WTC11 (cell line): ENCODE measurements around the gene TTLL11. TPM values are rescaled to one million over a fixed set of nuclear protein-coding genes. Genes with fewer than 3 reads are reported as not detected.
"Not testable (repeated sequence)": the region's sequence is repeated elsewhere in the genome, so short reads cannot be mapped to it uniquely, and the experiment has no call there.

Source experiments
- ATAC-seq: fragments of 200-7000 bp; cut with Tn5 transposase; 2 replicates; pipeline ENCODE4 v1.10.0; 2021; ENCODE audit warnings: mild to moderate bottlenecking, moderate library complexity
- CTCF ChIA-PET: fragments of 300-600 bp; sonication (Branson Sonifier 250); formaldehyde crosslinking; loops from one replicate; lab custom pipeline; 2021; ENCODE audit warnings: antibody characterized with exemption; lab: Charles Lee
- POLR2A ChIA-PET: fragments of 350-600 bp; sonication (Branson Sonifier 250); formaldehyde crosslinking; loops from one replicate; lab custom pipeline; 2021; ENCODE audit warnings: antibody characterized with exemption; lab: Charles Lee
- DNase-seq: peaks from one replicate; pipeline ENCODE4 v3.0.0; 2021; ENCODE audit warnings: low spot score
- H3K27ac Mint-ChIP-seq: 2 replicates; pipeline ENCODE4 v1.8.0; 2021; ENCODE audit warnings: mixed read lengths
- H3K27me3 Mint-ChIP-seq: 2 replicates; pipeline ENCODE4 v1.8.0; 2021; ENCODE audit warnings: low read depth, mild to moderate bottlenecking, moderate library complexity, mixed read lengths
- H3K36me3 Mint-ChIP-seq: 2 replicates; pipeline ENCODE4 v1.8.0; 2021; ENCODE audit warnings: mixed read lengths
- H3K4me1 Mint-ChIP-seq: 2 replicates; pipeline ENCODE4 v1.8.0; 2022; ENCODE audit warnings: mixed read lengths
- H3K4me3 Mint-ChIP-seq: 2 replicates; pipeline ENCODE4 v1.8.0; 2021; ENCODE audit warnings: mild to moderate bottlenecking, moderate library complexity, mixed read lengths
- H3K9me3 Mint-ChIP-seq: 2 replicates; pipeline ENCODE4 v1.8.0; 2021; ENCODE audit warnings: mixed read lengths
- AR ChIP-seq: fragments of 250-450 bp; sonication (Bioruptor Pico); IDR thresholded peaks from 2 replicates; pipeline ENCODE4 v1.9.0; 2021; ENCODE audit warnings: mild to moderate bottlenecking
- ARID4B ChIP-seq: sonication (generic); formaldehyde crosslinking; IDR thresholded peaks from 2 replicates; pipeline ENCODE4 v1.8.0; 2023; ENCODE audit warnings: missing genetic modification reagents, mild to moderate bottlenecking, borderline replicate concordance
- ATF2 ChIP-seq: sonication (generic); formaldehyde crosslinking; IDR thresholded peaks from 2 replicates; pipeline ENCODE4 v1.8.1; 2022; ENCODE audit warnings: low read depth, missing genetic modification reagents, borderline replicate concordance
- CREM ChIP-seq: sonication (generic); formaldehyde crosslinking; IDR thresholded peaks from 2 replicates; pipeline ENCODE4 v1.8.1; 2022; ENCODE audit warnings: mild to moderate bottlenecking, missing genetic modification reagents, moderate library complexity
- E2F5 ChIP-seq: sonication (generic); formaldehyde crosslinking; IDR thresholded peaks from 2 replicates; pipeline ENCODE4 v1.8.1; 2022; ENCODE audit warnings: mild to moderate bottlenecking, moderate library complexity, missing genetic modification reagents
- EMX1 ChIP-seq: fragments of 250-450 bp; sonication (Bioruptor Pico); IDR thresholded peaks from 2 replicates; pipeline ENCODE4 v1.8.0; 2021; ENCODE audit warnings: mild to moderate bottlenecking
- FOXK1 ChIP-seq: sonication (generic); formaldehyde crosslinking; IDR thresholded peaks from 2 replicates; pipeline ENCODE4 v1.8.0; 2022; ENCODE audit warnings: mild to moderate bottlenecking, moderate library complexity, missing genetic modification reagents
- IRF2 ChIP-seq: sonication (generic); formaldehyde crosslinking; IDR thresholded peaks from 2 replicates; pipeline ENCODE4 v1.8.0; 2022; ENCODE audit warnings: low read depth, missing genetic modification reagents, borderline replicate concordance
- KAT7 ChIP-seq: sonication (generic); formaldehyde crosslinking; IDR thresholded peaks from 2 replicates; pipeline ENCODE4 v1.8.1; 2023; ENCODE audit warnings: missing genetic modification reagents, mild to moderate bottlenecking, borderline replicate concordance
- NFE2L1 ChIP-seq: sonication (generic); formaldehyde crosslinking; IDR thresholded peaks from 2 replicates; pipeline ENCODE4 v1.8.1; 2023; ENCODE audit warnings: missing genetic modification reagents
- NR3C1 ChIP-seq: sonication (generic); formaldehyde crosslinking; conservative IDR thresholded peaks from 2 replicates; pipeline ENCODE4 v1.8.1; 2023; ENCODE audit warnings: low read depth, mild to moderate bottlenecking, missing genetic modification reagents
- SP1 ChIP-seq: sonication (generic); formaldehyde crosslinking; conservative IDR thresholded peaks from 2 replicates; pipeline ENCODE4 v1.8.1; 2022; ENCODE audit warnings: missing genetic modification reagents
- ZBTB43 ChIP-seq: sonication (generic); formaldehyde crosslinking; IDR thresholded peaks from 2 replicates; pipeline ENCODE4 v1.8.1; 2023; ENCODE audit warnings: mild to moderate bottlenecking, missing genetic modification reagents
- ZNF219 ChIP-seq: sonication (generic); formaldehyde crosslinking; IDR thresholded peaks from 2 replicates; pipeline ENCODE4 v1.8.0; 2023; ENCODE audit warnings: missing genetic modification reagents, mild to moderate bottlenecking, borderline replicate concordance
- total RNA-seq: library from RNA; stranded (reverse); gene quantifications from 3 replicates; pipeline ENCODE4 v1.2.3, GENCODE V29; 2021

Gene TTLL11
- total RNA-seq, 1 experiment from 2014 or later, result 1.1 TPM

- H3K27ac Mint-ChIP-seq, result no peak overlapping the region
- POLR2A ChIA-PET, result interaction anchor here (0.5 kb wide), 1 partner anchor 123 kb away, joined by 5 read pairs; no protein-coding TSS in a partner anchor
- CTCF ChIA-PET, result no interaction called here
- H3K4me1 Mint-ChIP-seq, result peaks cover 29% of the 10 kb centered on the region
- ATAC-seq, result no peak
- H3K4me3 Mint-ChIP-seq, result no peak overlapping the region
- no peak for DNase-seq
- no peaks in the 10 kb centered on the region for H3K36me3 Mint-ChIP-seq
- no peak for TF ChIP-seq KAT7 (CRISPR knock-in tag)
- TF ChIP-seq CREM (CRISPR knock-in tag), result no peak
- TF ChIP-seq IRF2 (CRISPR knock-in tag), result no peak
- no peak for TF ChIP-seq SP1 (CRISPR knock-in tag)
- no peak for TF ChIP-seq NR3C1 (CRISPR knock-in tag)
- no peak for TF ChIP-seq FOXK1 (CRISPR knock-in tag)
- TF ChIP-seq E2F5 (CRISPR knock-in tag), result no peak
- TF ChIP-seq EMX1 (CRISPR knock-in tag), result no peak
- no peak for TF ChIP-seq ZBTB43 (CRISPR knock-in tag)
- TF ChIP-seq AR (CRISPR knock-in tag), result no peak
- no peak for TF ChIP-seq ZNF219
- TF ChIP-seq ARID4B (CRISPR knock-in tag), result no peak
- TF ChIP-seq NFE2L1 (CRISPR knock-in tag), result no peak
- TF ChIP-seq ATF2, result no peak
- no peaks in the 10 kb centered on the region for H3K9me3 Mint-ChIP-seq
- no peaks in the 10 kb centered on the region for H3K27me3 Mint-ChIP-seq
Observed at GRCh38 chr9:121797081-121797480, 296.0 kb downstream of the TTLL11 start.

GRCh38 chr9:121794334-121794733 is 298.8 kb downstream of the TTLL11 start:
- H3K27ac Mint-ChIP-seq, H3K4me3 Mint-ChIP-seq, POLR2A ChIA-PET, CTCF ChIA-PET, H3K27me3 Mint-ChIP-seq, ATAC-seq, DNase-seq: not testable (repeated sequence)
- peaks cover 42% of the 10 kb centered on the region for H3K4me1 Mint-ChIP-seq
- H3K36me3 Mint-ChIP-seq, result peaks cover 20% of the 10 kb centered on the region
- peaks cover 21% of the 10 kb centered on the region for H3K9me3 Mint-ChIP-seq

- POLR2A ChIA-PET, H3K27me3 Mint-ChIP-seq, H3K4me3 Mint-ChIP-seq, CTCF ChIA-PET, ATAC-seq, DNase-seq, H3K27ac Mint-ChIP-seq: not testable (repeated sequence)
- peaks cover 47% of the 10 kb centered on the region for H3K4me1 Mint-ChIP-seq
- H3K36me3 Mint-ChIP-seq, result peaks cover 20% of the 10 kb centered on the region
- peaks cover 21% of the 10 kb centered on the region for H3K9me3 Mint-ChIP-seq
Observed at GRCh38 chr9:121792476-121792875, 300.6 kb downstream of the TTLL11 start.
